ENCODE measurements around the gene PHF2.

The PHF2 gene

GRCh38 chr9:93579711-93580516 is 3.5 kb downstream of the PHF2 start:
- Histone ChIP-seq H3K4me1 (ENCODE audit: low read depth, poor library complexity, severe bottlenecking) (peaks cover 5% of the 10 kb centered on the region), H3K27ac (no peak overlapping the region), H2AFZ (ENCODE audit: low read depth) (no peak overlapping the region), H4K20me1 (ENCODE audit: insufficient read depth) (no peaks in the 10 kb centered on the region), H3K4me3 (IDR thresholded peaks at IDR 0.05; ENCODE audit: insufficient read depth, low read depth, low read length) (no peak overlapping the region), H3K9ac (no peak overlapping the region), H3K4me2 (no peak overlapping the region), H3K36me3 (ENCODE audit: insufficient read depth) (no peaks in the 10 kb centered on the region), H3K27me3 (ENCODE audit: insufficient read depth, low read depth) (no peaks in the 10 kb centered on the region), H3K79me2 (ENCODE audit: insufficient read depth, low read depth) (peaks cover 20% of the 10 kb centered on the region; the same call in 1 of the 2 replicates)
- TF ChIP-seq CTCF (conservative IDR thresholded peaks at IDR 0.05; ENCODE audit: low read depth, low read length), result no peak

DNA sequence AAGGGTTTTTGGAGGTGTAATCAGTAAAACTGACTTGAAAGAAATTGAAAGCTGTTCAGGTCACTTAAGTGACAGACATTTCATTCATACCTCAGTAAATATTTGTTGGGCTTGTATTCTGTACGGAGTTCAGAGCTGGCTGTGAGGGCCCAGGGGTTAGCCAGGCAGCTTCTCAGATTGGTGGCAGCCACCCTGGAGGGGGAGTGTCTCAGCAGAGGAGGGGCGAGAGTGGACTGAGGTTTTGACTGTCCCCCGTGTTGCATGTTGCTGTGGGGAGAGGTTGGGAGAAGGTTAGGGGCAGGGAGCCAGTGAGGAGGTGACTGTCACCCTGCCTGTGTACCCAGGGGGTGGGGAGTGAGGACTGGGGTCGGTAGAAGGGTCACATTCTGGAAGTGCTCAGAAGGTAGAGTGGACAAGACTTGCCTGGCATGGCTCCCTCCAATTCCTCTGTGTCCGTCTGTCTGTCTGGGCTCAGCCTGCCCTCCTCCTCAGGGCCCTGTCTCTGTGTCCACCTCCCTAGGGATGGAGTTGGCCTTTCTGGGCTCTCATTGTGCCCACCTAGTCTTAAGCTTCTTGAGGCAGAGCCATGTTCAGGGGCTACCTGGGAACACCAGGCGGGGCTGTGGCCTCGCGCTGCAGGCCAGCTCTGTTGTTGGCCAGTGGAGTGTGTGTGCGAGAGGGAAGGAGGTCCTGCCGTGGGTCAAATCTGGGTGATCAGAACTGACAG is 4.4 kb downstream of the PHF2 start:
- no peak overlapping the region for H3K4me2 ChIP-seq
- TF ChIP-seq CTCF (conservative IDR thresholded peaks at IDR 0.05; ENCODE audit: low read depth, low read length), result no peak
- no peak overlapping the region for H3K4me3 ChIP-seq (IDR thresholded peaks at IDR 0.05; ENCODE audit: insufficient read depth, low read depth, low read length)
- peaks cover 25% of the 10 kb centered on the region; the same call in 1 of the 2 replicates for H3K79me2 ChIP-seq (ENCODE audit: insufficient read depth, low read depth)
- no peaks in the 10 kb centered on the region for H3K36me3 ChIP-seq (ENCODE audit: insufficient read depth)
- H4K20me1 ChIP-seq (ENCODE audit: insufficient read depth), result no peaks in the 10 kb centered on the region
- no peaks in the 10 kb centered on the region for H3K4me1 ChIP-seq (ENCODE audit: low read depth, poor library complexity, severe bottlenecking)
- no peak overlapping the region for H3K27ac ChIP-seq
- H2AFZ ChIP-seq (ENCODE audit: low read depth), result no peak overlapping the region
- H3K9ac ChIP-seq, result no peak overlapping the region
- H3K27me3 ChIP-seq (ENCODE audit: insufficient read depth, low read depth), result no peaks in the 10 kb centered on the region

- H3K4me2 ChIP-seq, result no peak overlapping the region
- H2AFZ ChIP-seq (ENCODE audit: low read depth), result no peak overlapping the region
- H3K36me3 ChIP-seq (ENCODE audit: insufficient read depth), result no peaks in the 10 kb centered on the region
- H3K9ac ChIP-seq, result no peak overlapping the region
- H3K27ac ChIP-seq, result no peak overlapping the region
- no peaks in the 10 kb centered on the region for H3K27me3 ChIP-seq (ENCODE audit: insufficient read depth, low read depth)
- no peaks in the 10 kb centered on the region for H3K4me1 ChIP-seq (ENCODE audit: low read depth, poor library complexity, severe bottlenecking)
- no peak overlapping the region for H3K4me3 ChIP-seq (IDR thresholded peaks at IDR 0.05; ENCODE audit: insufficient read depth, low read depth, low read length)
- peaks cover 25% of the 10 kb centered on the region; the same call in 1 of the 2 replicates for H3K79me2 ChIP-seq (ENCODE audit: insufficient read depth, low read depth)
- no peaks in the 10 kb centered on the region for H4K20me1 ChIP-seq (ENCODE audit: insufficient read depth)
- no peak for TF ChIP-seq CTCF (conservative IDR thresholded peaks at IDR 0.05; ENCODE audit: low read depth, low read length)
Observed at GRCh38 chr9:93582115-93582514, 5.7 kb downstream of the PHF2 start.

DNA sequence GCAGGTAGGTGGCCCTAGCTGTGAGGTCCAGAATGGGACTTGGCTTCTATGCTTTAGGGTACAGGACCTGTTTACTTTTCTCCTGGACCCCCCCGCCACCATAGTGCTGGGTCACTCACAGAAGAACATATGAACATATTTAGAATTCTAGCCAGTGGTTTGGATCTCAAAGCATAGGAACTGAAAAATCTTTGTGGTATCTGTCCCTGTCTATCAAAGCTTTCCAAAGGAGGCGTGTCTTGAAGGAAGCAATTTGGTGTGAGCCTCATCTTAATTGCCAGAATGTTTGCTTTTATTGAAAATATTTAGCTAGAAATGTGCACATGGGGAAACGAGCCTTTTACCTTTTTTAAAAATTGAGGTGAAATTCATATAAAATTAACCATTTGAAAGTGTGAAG is 6.2 kb downstream of the PHF2 start:
- Histone ChIP-seq H3K36me3 (ENCODE audit: insufficient read depth) (no peaks in the 10 kb centered on the region), H3K4me1 (ENCODE audit: low read depth, poor library complexity, severe bottlenecking) (no peaks in the 10 kb centered on the region), H3K4me2 (no peak overlapping the region), H4K20me1 (ENCODE audit: insufficient read depth) (no peaks in the 10 kb centered on the region), H3K9ac (no peak overlapping the region), H3K27me3 (ENCODE audit: insufficient read depth, low read depth) (no peaks in the 10 kb centered on the region), H3K4me3 (IDR thresholded peaks at IDR 0.05; ENCODE audit: insufficient read depth, low read depth, low read length) (no peak overlapping the region), H2AFZ (ENCODE audit: low read depth) (no peak overlapping the region), H3K27ac (no peak overlapping the region), H3K79me2 (ENCODE audit: insufficient read depth, low read depth) (peaks cover 23% of the 10 kb centered on the region; the same call in 1 of the 2 replicates)
- no peak for TF ChIP-seq CTCF (conservative IDR thresholded peaks at IDR 0.05; ENCODE audit: low read depth, low read length)
